ENCODE results near the gene RALGAPA2. TPM values are rescaled to one million over a fixed set of nuclear protein-coding genes. Genes with fewer than 3 reads are reported as not detected.
A peak's percentile ranks its signal among the peaks of the same experiment; 100 is the strongest.

RALGAPA2 gene
- polyA plus RNA-seq, 1 of the 3 experiments (the other 2 are of a cell fraction), result 1.0 TPM

DNA sequence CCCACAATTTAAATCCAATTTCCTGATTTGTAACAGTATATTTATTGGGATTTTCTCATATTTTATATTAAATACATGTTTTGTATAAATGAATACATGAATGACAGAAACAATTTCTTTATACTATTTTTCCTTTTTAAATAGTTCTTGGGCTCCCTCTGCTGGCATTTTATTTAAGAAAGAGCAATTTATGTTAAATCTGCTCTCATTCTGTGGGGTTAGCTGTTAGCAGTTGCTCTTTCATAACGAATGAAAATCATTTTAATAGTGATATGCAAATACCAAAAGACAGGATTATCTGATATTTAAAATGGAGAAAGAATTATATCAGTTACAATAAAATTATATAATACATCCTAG lies 118.3 kb downstream of the RALGAPA2 start:
- Histone ChIP-seq H3K4me2 (no peak overlapping the region), H3K79me2 (ENCODE audit: insufficient read depth) (no peaks in the 10 kb centered on the region), H3K9ac (no peak overlapping the region), H3K27ac (ENCODE audit: low read depth in 2 of 2, low read length in 1 of 2) (no peak overlapping the region), H4K20me1 (ENCODE audit: insufficient read depth) (no peaks in the 10 kb centered on the region), H2AFZ (ENCODE audit: low read depth) (no peak overlapping the region), H3K27me3 (ENCODE audit: insufficient read depth) (no peaks in the 10 kb centered on the region), H3K4me1 (ENCODE audit: control insufficient read depth in 1 of 2, insufficient read depth in 2 of 2, low read depth in 1 of 2, low read length in 1 of 2) (no peaks in the 10 kb centered on the region; a peak in 1 of 4 replicates), H3K36me3 (replicated peaks in 1 of 2; ENCODE audit: control insufficient read depth in 1 of 2, insufficient read depth in 2 of 2, low read length in 1 of 2) (no peaks in the 10 kb centered on the region), H3K9me2 (no peaks in the 10 kb centered on the region), H3F3A (replicated peaks; ENCODE audit: insufficient read depth) (no peaks in the 10 kb centered on the region), H3K9me3 (no peaks in the 10 kb centered on the region), H3K4me3 (ENCODE audit: low read depth in 2 of 2, low read length in 1 of 2) (no peak overlapping the region)
- CTCF ChIA-PET, result interaction anchor here (0.6 to 3.7 kb wide), 58 partner anchors 11 to 541 kb away, joined by 3 to 30 read pairs (median 4); no protein-coding TSS in a partner anchor
- TF ChIP-seq RAD21 (IDR thresholded peaks at IDR 0.05; ENCODE audit: low read length), result peak; percentile 36; the same call in 1 of the 2 replicates
- TF ChIP-seq, protein P1, sequence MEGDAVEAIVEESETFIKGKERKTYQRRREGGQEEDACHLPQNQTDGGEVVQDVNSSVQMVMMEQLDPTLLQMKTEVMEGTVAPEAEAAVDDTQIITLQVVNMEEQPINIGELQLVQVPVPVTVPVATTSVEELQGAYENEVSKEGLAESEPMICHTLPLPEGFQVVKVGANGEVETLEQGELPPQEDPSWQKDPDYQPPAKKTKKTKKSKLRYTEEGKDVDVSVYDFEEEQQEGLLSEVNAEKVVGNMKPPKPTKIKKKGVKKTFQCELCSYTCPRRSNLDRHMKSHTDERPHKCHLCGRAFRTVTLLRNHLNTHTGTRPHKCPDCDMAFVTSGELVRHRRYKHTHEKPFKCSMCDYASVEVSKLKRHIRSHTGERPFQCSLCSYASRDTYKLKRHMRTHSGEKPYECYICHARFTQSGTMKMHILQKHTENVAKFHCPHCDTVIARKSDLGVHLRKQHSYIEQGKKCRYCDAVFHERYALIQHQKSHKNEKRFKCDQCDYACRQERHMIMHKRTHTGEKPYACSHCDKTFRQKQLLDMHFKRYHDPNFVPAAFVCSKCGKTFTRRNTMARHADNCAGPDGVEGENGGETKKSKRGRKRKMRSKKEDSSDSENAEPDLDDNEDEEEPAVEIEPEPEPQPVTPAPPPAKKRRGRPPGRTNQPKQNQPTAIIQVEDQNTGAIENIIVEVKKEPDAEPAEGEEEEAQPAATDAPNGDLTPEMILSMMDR (IDR thresholded peaks at IDR 0.05), result peak; percentile 48
- no peak for TF ChIP-seq MEF2A (IDR thresholded peaks at IDR 0.05; ENCODE audit: borderline replicate concordance, low read depth)
- POLR2A ChIA-PET, result no interaction called here
- 62% methylated on average over 1 of the region's 1 CpG for WGBS (ENCODE audit: low lambda C conversion rate)
- DNase-seq, result peak; percentile 15

DNA sequence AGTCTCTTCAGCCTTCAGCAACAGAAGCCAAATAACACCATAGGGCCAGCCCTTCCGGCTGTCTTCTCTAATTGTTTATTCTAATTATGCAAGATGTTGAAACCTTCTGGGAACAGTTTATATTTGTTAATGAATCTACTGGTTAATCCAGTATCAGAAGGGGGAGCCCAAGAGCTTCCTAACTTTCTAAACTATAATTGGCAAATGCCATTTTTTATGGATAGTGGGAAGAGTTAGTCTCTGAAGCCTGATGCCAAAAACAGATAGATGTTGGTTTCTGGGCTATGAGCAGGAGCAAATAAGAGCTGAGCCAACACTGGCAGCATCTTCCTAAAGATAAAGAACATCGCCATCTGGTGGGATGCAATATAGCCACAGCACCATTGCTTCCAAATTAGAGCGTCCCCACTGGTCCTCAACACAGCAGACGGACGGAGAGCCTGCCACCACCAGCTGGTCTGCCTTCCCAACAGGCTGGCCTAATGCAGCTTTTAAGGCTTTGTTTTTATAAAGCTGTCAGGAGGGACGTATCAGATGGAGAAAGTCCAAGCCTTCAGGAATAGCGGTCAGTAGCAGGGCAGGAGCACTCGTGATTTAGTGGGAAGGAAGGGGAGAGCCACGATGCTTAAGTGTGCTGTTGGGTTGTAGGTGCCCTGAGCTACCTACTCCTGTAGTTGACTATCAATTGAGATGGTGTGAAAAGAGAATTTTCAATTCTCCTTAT lies 118.8 kb downstream of the RALGAPA2 start:
- Histone ChIP-seq H3K4me3 (ENCODE audit: low read depth in 2 of 2, low read length in 1 of 2) (peak overlapping the region in 1 of 2 experiments; percentile 27; a peak in 1 of 4 replicates), H3K27ac (ENCODE audit: low read depth in 2 of 2, low read length in 1 of 2) (no peak overlapping the region)
- TF ChIP-seq YY1 (IDR thresholded peaks at IDR 0.05; ENCODE audit: low read depth) (no peak), FOXM1 (IDR thresholded peaks at IDR 0.05; ENCODE audit: low read depth) (no peak), NFIC (IDR thresholded peaks at IDR 0.05; ENCODE audit: borderline replicate concordance) (no peak), TCF12 (IDR thresholded peaks at IDR 0.05) (no peak), GATA2 (CRISPR knock-in tag; IDR thresholded peaks at IDR 0.05) (no peak), JUND (IDR thresholded peaks at IDR 0.05) (no peak), SMC3 (IDR thresholded peaks at IDR 0.05; ENCODE audit: low read depth, low read length) (peak; percentile 44), MEF2A (IDR thresholded peaks at IDR 0.05; ENCODE audit: borderline replicate concordance, low read depth) (no peak), TEAD4 (IDR thresholded peaks at IDR 0.05; ENCODE audit: borderline replicate concordance, insufficient read depth) (no peak), ELF1 (IDR thresholded peaks at IDR 0.05) (no peak), GABPA (IDR thresholded peaks at IDR 0.05; ENCODE audit: low read depth) (no peak), RAD21 (IDR thresholded peaks at IDR 0.05; ENCODE audit: low read length) (peak; percentile 55), TAF1 (IDR thresholded peaks at IDR 0.05; ENCODE audit: borderline replicate concordance, low read depth, low read length) (no peak), FOXJ3 (CRISPR knock-in tag; IDR thresholded peaks at IDR 0.05) (no peak)
- TF ChIP-seq, protein P2, sequence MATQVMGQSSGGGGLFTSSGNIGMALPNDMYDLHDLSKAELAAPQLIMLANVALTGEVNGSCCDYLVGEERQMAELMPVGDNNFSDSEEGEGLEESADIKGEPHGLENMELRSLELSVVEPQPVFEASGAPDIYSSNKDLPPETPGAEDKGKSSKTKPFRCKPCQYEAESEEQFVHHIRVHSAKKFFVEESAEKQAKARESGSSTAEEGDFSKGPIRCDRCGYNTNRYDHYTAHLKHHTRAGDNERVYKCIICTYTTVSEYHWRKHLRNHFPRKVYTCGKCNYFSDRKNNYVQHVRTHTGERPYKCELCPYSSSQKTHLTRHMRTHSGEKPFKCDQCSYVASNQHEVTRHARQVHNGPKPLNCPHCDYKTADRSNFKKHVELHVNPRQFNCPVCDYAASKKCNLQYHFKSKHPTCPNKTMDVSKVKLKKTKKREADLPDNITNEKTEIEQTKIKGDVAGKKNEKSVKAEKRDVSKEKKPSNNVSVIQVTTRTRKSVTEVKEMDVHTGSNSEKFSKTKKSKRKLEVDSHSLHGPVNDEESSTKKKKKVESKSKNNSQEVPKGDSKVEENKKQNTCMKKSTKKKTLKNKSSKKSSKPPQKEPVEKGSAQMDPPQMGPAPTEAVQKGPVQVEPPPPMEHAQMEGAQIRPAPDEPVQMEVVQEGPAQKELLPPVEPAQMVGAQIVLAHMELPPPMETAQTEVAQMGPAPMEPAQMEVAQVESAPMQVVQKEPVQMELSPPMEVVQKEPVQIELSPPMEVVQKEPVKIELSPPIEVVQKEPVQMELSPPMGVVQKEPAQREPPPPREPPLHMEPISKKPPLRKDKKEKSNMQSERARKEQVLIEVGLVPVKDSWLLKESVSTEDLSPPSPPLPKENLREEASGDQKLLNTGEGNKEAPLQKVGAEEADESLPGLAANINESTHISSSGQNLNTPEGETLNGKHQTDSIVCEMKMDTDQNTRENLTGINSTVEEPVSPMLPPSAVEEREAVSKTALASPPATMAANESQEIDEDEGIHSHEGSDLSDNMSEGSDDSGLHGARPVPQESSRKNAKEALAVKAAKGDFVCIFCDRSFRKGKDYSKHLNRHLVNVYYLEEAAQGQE (IDR thresholded peaks at IDR 0.05; ENCODE audit: low read depth, low read length), result no peak
- TF ChIP-seq, protein P3, sequence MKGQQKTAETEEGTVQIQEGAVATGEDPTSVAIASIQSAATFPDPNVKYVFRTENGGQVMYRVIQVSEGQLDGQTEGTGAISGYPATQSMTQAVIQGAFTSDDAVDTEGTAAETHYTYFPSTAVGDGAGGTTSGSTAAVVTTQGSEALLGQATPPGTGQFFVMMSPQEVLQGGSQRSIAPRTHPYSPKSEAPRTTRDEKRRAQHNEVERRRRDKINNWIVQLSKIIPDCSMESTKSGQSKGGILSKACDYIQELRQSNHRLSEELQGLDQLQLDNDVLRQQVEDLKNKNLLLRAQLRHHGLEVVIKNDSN (IDR thresholded peaks at IDR 0.05; ENCODE audit: borderline replicate concordance, low read depth), result no peak
- TF ChIP-seq, protein P4, sequence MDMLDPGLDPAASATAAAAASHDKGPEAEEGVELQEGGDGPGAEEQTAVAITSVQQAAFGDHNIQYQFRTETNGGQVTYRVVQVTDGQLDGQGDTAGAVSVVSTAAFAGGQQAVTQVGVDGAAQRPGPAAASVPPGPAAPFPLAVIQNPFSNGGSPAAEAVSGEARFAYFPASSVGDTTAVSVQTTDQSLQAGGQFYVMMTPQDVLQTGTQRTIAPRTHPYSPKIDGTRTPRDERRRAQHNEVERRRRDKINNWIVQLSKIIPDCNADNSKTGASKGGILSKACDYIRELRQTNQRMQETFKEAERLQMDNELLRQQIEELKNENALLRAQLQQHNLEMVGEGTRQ (IDR thresholded peaks at IDR 0.05; ENCODE audit: borderline replicate concordance, low read depth, low read length), result no peak
- TF ChIP-seq, protein P5, sequence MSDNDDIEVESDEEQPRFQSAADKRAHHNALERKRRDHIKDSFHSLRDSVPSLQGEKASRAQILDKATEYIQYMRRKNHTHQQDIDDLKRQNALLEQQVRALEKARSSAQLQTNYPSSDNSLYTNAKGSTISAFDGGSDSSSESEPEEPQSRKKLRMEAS (IDR thresholded peaks at IDR 0.05; ENCODE audit: low read depth), result no peak

More for the DNA sequence above, 118.8 kb downstream of the RALGAPA2 start:
- ChIA-PET CTCF (interaction anchor here (0.6 to 3.7 kb wide), 57 partner anchors 11 to 540 kb away, joined by 3 to 30 read pairs (median 4); no protein-coding TSS in a partner anchor), POLR2A (no interaction called here)
- Histone ChIP-seq H3K36me3 (replicated peaks in 1 of 2; ENCODE audit: control insufficient read depth in 1 of 2, insufficient read depth in 2 of 2, low read length in 1 of 2) (peaks cover 0 to 5% of the 10 kb centered on the region in 2 experiments), H3K4me2 (no peak overlapping the region), H3K9me2 (no peaks in the 10 kb centered on the region), H4K20me1 (ENCODE audit: insufficient read depth) (no peaks in the 10 kb centered on the region), H3K9me3 (no peaks in the 10 kb centered on the region), H3K4me1 (ENCODE audit: control insufficient read depth in 1 of 2, insufficient read depth in 2 of 2, low read depth in 1 of 2, low read length in 1 of 2) (no peaks in the 10 kb centered on the region; a peak in 1 of 4 replicates), H3K27me3 (ENCODE audit: insufficient read depth) (no peaks in the 10 kb centered on the region), H3K79me2 (ENCODE audit: insufficient read depth) (no peaks in the 10 kb centered on the region), H3F3A (replicated peaks; ENCODE audit: insufficient read depth) (no peaks in the 10 kb centered on the region), H3K9ac (no peak overlapping the region), H2AFZ (ENCODE audit: low read depth) (no peak overlapping the region)
- 63% methylated on average over 9 of the region's 9 CpGs for WGBS (ENCODE audit: low lambda C conversion rate)
- peak; percentile 49 for DNase-seq
